Neural progenitor cell (in vitro differentiated cells): ENCODE results near the gene TMEM108.

ENCODE experiments used
- CTCF ChIP-seq: fragments of 200-600 bp; sonication (generic); IDR thresholded peaks from 2 replicates; pipeline ENCODE4 v1.5.1; 2017; ENCODE audit warnings: antibody characterized with exemption, mild to moderate bottlenecking
- EZH2 ChIP-seq: fragments of 200-600 bp; sonication (generic); IDR thresholded peaks from 2 replicates; pipeline ENCODE4 v1.6.1; 2017; ENCODE audit warnings: antibody characterized with exemption, mild to moderate bottlenecking, moderate library complexity
- EZH2phosphoT487 ChIP-seq: fragments of 200-600 bp; sonication (generic); IDR thresholded peaks from 2 replicates; pipeline ENCODE4 v1.6.1; 2017; ENCODE audit warnings: antibody characterized with exemption

GRCh38 chr3:133053532-133053931 is 15.3 kb downstream of the TMEM108 start:
- TF ChIP-seq EZH2: no peak
- TF ChIP-seq CTCF: no peak
- TF ChIP-seq EZH2phosphoT487: no peak
